GM12878 (cell line): ENCODE measurements around the gene CFAP65. TPM values are rescaled to one million over a fixed set of nuclear protein-coding genes. Genes with fewer than 3 reads are reported as not detected.

ENCODE experiments used
- ATAC-seq: fragments of 200-7000 bp; cut with Tn5 transposase; 3 replicates; pipeline ENCODE4 v1.9.1; 2020; ENCODE audit warnings: mild to moderate bottlenecking, moderate library complexity
- BruUV-seq: library from RNA; stranded (reverse); fragments of 400-500 nt; replicated peaks from 2 replicates; lab custom pipeline; 2021; lab: Mats Ljungman, UMichigan
- CTCF ChIA-PET: fragments of 300-600 bp; sonication (Branson Sonifier 250); formaldehyde crosslinking; extraction: SDS; loops from one replicate; lab custom pipeline; 2021; ENCODE audit warnings: inconsistent platforms; lab: Yijun Ruan, JAX
- POLR2A ChIA-PET: fragments of 350-600 bp; formaldehyde crosslinking; extraction: SDS; loops from one replicate; lab custom pipeline; 2021; ENCODE audit warnings: inconsistent platforms; lab: Charles Lee
- RAD21 ChIA-PET: fragments of 300-600 bp; sonication (Branson Sonifier 250); formaldehyde crosslinking; loops from one replicate; lab custom pipeline; 2023; ENCODE audit warnings: antibody characterized with exemption; ENCODE audit not compliant: unreplicated experiment; lab: Charles Lee
- SMC1A ChIA-PET: fragments of 300-600 bp; sonication (Branson Sonifier 250); formaldehyde crosslinking; loops from one replicate; lab custom pipeline; 2023; ENCODE audit not compliant: unreplicated experiment, uncharacterized antibody; lab: Charles Lee
- DNase-seq: peaks from one replicate; pipeline ENCODE4 v3.0.0-alpha.2; 2011; ENCODE audit warnings: low read depth, low spot score
- FAIRE-seq: peaks from 3 replicates; lab custom pipeline; 2011; peaks lifted over from hg19 to GRCh38; lab: Jason Lieb, UNC
- H2AFZ ChIP-seq: 2 replicates; pipeline ENCODE4 v1.6.0; 2011; ENCODE audit warnings: low read depth, low read length, control low read depth; ENCODE audit not compliant: control insufficient read depth
- H3K27ac ChIP-seq: 2 replicates; pipeline ENCODE4 v1.5.1; 2011; ENCODE audit warnings: control low read depth; ENCODE audit not compliant: control insufficient read depth, insufficient read depth
- H3K27me3 ChIP-seq, 2 experiments: replicated peaks in 1 of 2; 2 replicates each; pipeline versions ENCODE4 v1.6.0 to v1.6.1; 2011; ENCODE audit warnings: low read length in 1 of 2; ENCODE audit not compliant: control insufficient read depth in 2 of 2, insufficient read depth in 2 of 2
- H3K36me3 ChIP-seq, 2 experiments: 2 replicates each; pipeline ENCODE4 v1.5.1; 2011; ENCODE audit warnings: low read length in 1 of 2; ENCODE audit not compliant: control insufficient read depth in 2 of 2, insufficient read depth in 2 of 2
- H3K4me1 ChIP-seq: 2 replicates; pipeline ENCODE4 v1.6.1; 2011; ENCODE audit warnings: mild to moderate bottlenecking, low read length, moderate library complexity, mixed read lengths; ENCODE audit not compliant: control insufficient read depth, insufficient read depth
- H3K4me2 ChIP-seq: 2 replicates; pipeline ENCODE4 v1.6.0; 2011; ENCODE audit warnings: control low read depth; ENCODE audit not compliant: control insufficient read depth, insufficient read depth
- H3K4me3 ChIP-seq: fragments of 200-600 bp; sonication (generic); 2 replicates; pipeline ENCODE4 v1.5.1; 2016
- H3K79me2 ChIP-seq: 2 replicates; pipeline ENCODE4 v1.6.0; 2011; ENCODE audit warnings: low read length; ENCODE audit not compliant: control insufficient read depth, insufficient read depth
- H3K9ac ChIP-seq: 2 replicates; pipeline ENCODE4 v1.8.0; 2011; ENCODE audit warnings: low read length, control low read depth, mixed read lengths; ENCODE audit not compliant: control insufficient read depth, insufficient read depth
- H3K9me3 ChIP-seq: replicated peaks from 3 replicates; pipeline ENCODE4 v1.5.1; 2011; ENCODE audit warnings: mild to moderate bottlenecking, low read length; ENCODE audit not compliant: control insufficient read depth, insufficient read depth
- H4K20me1 ChIP-seq: 2 replicates; pipeline ENCODE4 v1.6.0; 2011; ENCODE audit not compliant: control insufficient read depth, insufficient read depth
- ATF7 ChIP-seq: fragments of 450-650 bp; IDR thresholded peaks from 2 replicates; pipeline ENCODE4 v1.6.1; 2016; ENCODE audit warnings: low read depth, mild to moderate bottlenecking
- BCL3 ChIP-seq: IDR thresholded peaks from 2 replicates; pipeline ENCODE4 v1.6.1; 2011; ENCODE audit warnings: borderline replicate concordance, low read depth, mild to moderate bottlenecking, moderate library complexity, low read length; ENCODE audit not compliant: insufficient read depth, poor library complexity, severe bottlenecking
- DPF2 ChIP-seq: fragments of 450-650 bp; IDR thresholded peaks from 2 replicates; pipeline ENCODE4 v1.6.1; 2017; ENCODE audit warnings: mild to moderate bottlenecking
- EGR1 ChIP-seq, 2 experiments: IDR thresholded peaks; 1 replicate in 1 of 2; 2 replicates in 1 of 2; pipeline ENCODE4 v1.6.1; 2011 to 2012; ENCODE audit warnings: low read depth in 2 of 2, low read length in 2 of 2, borderline replicate concordance in 1 of 2, mild to moderate bottlenecking in 1 of 2, moderate library complexity in 1 of 2
- FOXK2 ChIP-seq: fragments of 450-650 bp; IDR thresholded peaks from 2 replicates; pipeline ENCODE4 v1.6.1; 2017; ENCODE audit warnings: mild to moderate bottlenecking, moderate library complexity
- IRF5 ChIP-seq: fragments of 450-650 bp; IDR thresholded peaks from 2 replicates; pipeline ENCODE4 v1.6.1; 2017; ENCODE audit warnings: borderline replicate concordance
- RB1 ChIP-seq: fragments of 450-650 bp; formaldehyde crosslinking; IDR thresholded peaks from 2 replicates; pipeline ENCODE4 v1.6.1; 2017; ENCODE audit warnings: mild to moderate bottlenecking, borderline replicate concordance
- SMC3 ChIP-seq: IDR thresholded peaks from 2 replicates; pipeline ENCODE4 v1.6.1; 2011; ENCODE audit warnings: low read length, improper control_type of control experiment, borderline replicate concordance
- STAT3 ChIP-seq: IDR thresholded peaks from 2 replicates; pipeline ENCODE4 v1.6.1; 2011; ENCODE audit warnings: low read depth, low read length, improper control_type of control experiment
- SUZ12 ChIP-seq: fragments of 200-600 bp; sonication (generic); IDR thresholded peaks from one replicate; pipeline ENCODE4 v1.6.1; 2018; ENCODE audit warnings: antibody characterized with exemption, mild to moderate bottlenecking; ENCODE audit not compliant: unreplicated experiment
- ZNF217 ChIP-seq: fragments of 450-650 bp; IDR thresholded peaks from 2 replicates; pipeline ENCODE4 v1.6.1; 2017; ENCODE audit warnings: antibody characterized with exemption, mild to moderate bottlenecking
- ZNF24 ChIP-seq: fragments of 450-650 bp; IDR thresholded peaks from 2 replicates; pipeline ENCODE4 v1.6.1; 2017; ENCODE audit warnings: antibody characterized with exemption, mild to moderate bottlenecking
- WGBS: methylation state at CpG from one replicate; pipeline ENCODE4 v1.1.6; 2016; ENCODE audit warnings: low lambda C conversion rate; ENCODE audit not compliant: insufficient replicate concordance, insufficient coverage; ENCODE audit errors: missing lambda C conversion rate; 5-methylcytosine and 5-hydroxymethylcytosine counted together
- in situ Hi-C: fragments of 300-500 bp; cut with MboI; formaldehyde crosslinking; loops from 9 replicates; pipeline ENCODE4 v1.14.3; 2018; ENCODE audit warnings: mixed read lengths
- intact Hi-C: fragments of 100-400 bp; cut with micrococcal nuclease; formaldehyde crosslinking; loops from one replicate; pipeline ENCODE4 v1.14.2; 2022; ENCODE audit not compliant: unreplicated experiment
- polyA plus RNA-seq, 11 experiments: library from polyadenylated mRNA; depleted of rRNA in 4 of 11; unstranded in 6 of 11; stranded (reverse) in 5 of 11; fragments of >200 nt; fragmentation: Nextera tagmentation in 4 of 11; fragmentation: Illumina TruSeq in 1 of 11; extraction: Ambion mirVana in 4 of 11; extraction: Trizol in 1 of 11; gene quantifications; 1 replicate in 1 of 11; 2 replicates in 10 of 11; pipeline versions ENCODE4 v1.2.1 to v1.2.3, GENCODE V29; 2011 to 2016; ENCODE audit warnings: inconsistent platforms in 2 of 11, missing spikeins in 2 of 11, low read depth in 1 of 11
- total RNA-seq, 4 experiments: library from RNA; depleted of rRNA in 3 of 4; stranded (reverse); fragments of >200 nt in 3 of 4; fragmentation: Illumina TruSeq in 1 of 4; extraction: Trizol in 1 of 4; gene quantifications; 2 replicates each; pipeline versions ENCODE4 v1.2.1 to v1.2.3, GENCODE V29; 2013 to 2021

CFAP65 gene
- total and polyA plus RNA-seq, 10 of the 15 experiments (the other 5 are each of a cell fraction or from before 2014, with no cell fraction given): not detected

- TF ChIP-seq IRF5 (no peak), SMC3 (no peak), ZNF24 (no peak)
Measured at GRCh38 chr2:219002395-219003266, 38.7 kb downstream of the CFAP65 start (continued).

GRCh38 chr2:219001577-219002394 lies 39.5 kb downstream of the CFAP65 start:
- H3K9me3 ChIP-seq: no peaks in the 10 kb centered on the region
- H3K4me2 ChIP-seq: peak overlapping the region; percentile 33; the same call in 1 of the 2 replicates
- H4K20me1 ChIP-seq: no peaks in the 10 kb centered on the region
- intact Hi-C loops (loop anchor here (2.0 kb wide), 1 partner anchor 149 kb away; no protein-coding TSS in a partner anchor), in situ Hi-C loops (no loop called here)
- H3K27ac ChIP-seq: no peak overlapping the region
- ChIA-PET RAD21 (interaction anchor here (0.6 to 1.0 kb wide), 4 partner anchors 28 to 126 kb away, joined by 3 read pairs; no protein-coding TSS in a partner anchor), POLR2A (no interaction called here), CTCF (interaction anchor here (0.5 to 2.0 kb wide), 5 partner anchors 9 to 183 kb away, joined by 3 to 12 read pairs (median 4); no protein-coding TSS in a partner anchor), SMC1A (interaction anchor here (1.3 kb wide), 1 partner anchor 153 kb away, joined by 3 read pairs; no protein-coding TSS in a partner anchor)
- ATAC-seq (peak; percentile 12), DNase-seq (no peak), FAIRE-seq (no peak)
- WGBS: 8% methylated on average over 52 of the region's 70 CpGs
- H2AFZ ChIP-seq: no peak overlapping the region
- peaks cover 9 to 19% of the 10 kb centered on the region in 2 experiments for H3K27me3 ChIP-seq
- H3K36me3 ChIP-seq: no peaks in the 10 kb centered on the region
- BruUV-seq: no TSS peak
- H3K4me3 ChIP-seq: no peak overlapping the region; the same call in 1 of the 2 replicates
- H3K9ac ChIP-seq: no peak overlapping the region
- TF ChIP-seq DPF2: no peak
- peak; percentile 81 for TF ChIP-seq SUZ12
- TF ChIP-seq RB1: no peak
- no peak for TF ChIP-seq BCL3
- no peak for TF ChIP-seq ZNF217
- TF ChIP-seq FOXK2: no peak
- no peak for TF ChIP-seq STAT3
- no peak for TF ChIP-seq ATF7
- TF ChIP-seq EGR1 (IDR thresholded peaks at IDR 0.05; ENCODE audit: borderline replicate concordance in 1 of 2, low read depth in 2 of 2, low read length in 2 of 2): 0 out of 3 replicates have a peak, but pooled peaks of 1 of the 2 experiments have one; percentile 18
- H3K4me1 ChIP-seq: no peaks in the 10 kb centered on the region
- no peaks in the 10 kb centered on the region for H3K79me2 ChIP-seq
